Measurements from ENCODE around the gene CCDC85C.

DNA sequence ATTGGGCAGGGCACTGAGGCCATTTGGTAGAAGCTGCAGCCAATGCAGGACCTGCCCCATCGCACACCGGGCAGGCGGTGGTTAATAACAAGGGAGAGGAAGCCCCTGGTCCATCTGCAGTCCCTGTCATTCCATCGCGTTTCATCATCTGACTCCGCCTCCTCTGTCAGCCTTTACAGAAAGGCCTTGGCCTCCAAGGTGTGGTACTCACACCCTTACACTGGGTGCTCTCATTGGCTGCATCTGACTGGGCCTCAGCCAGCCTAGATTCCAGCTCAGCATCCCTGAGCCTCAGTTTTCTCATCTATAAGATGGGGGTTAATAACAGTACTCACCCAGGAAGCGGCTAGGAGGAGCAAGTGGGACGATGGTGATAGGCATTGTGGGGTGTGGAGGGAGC is 26.2 kb upstream of the CCDC85C start:
- TF ChIP-seq FOS (IDR thresholded peaks at IDR 0.05; ENCODE audit: borderline replicate concordance, extremely low read depth, insufficient read length) (no peak), USF2 (IDR thresholded peaks at IDR 0.05; ENCODE audit: borderline replicate concordance, low read depth, low read length) (no peak), POLR2A (IDR thresholded peaks at IDR 0.05; ENCODE audit: low read depth, low read length) (no peak), FOXK2 (IDR thresholded peaks at IDR 0.05) (no peak)
- TF ChIP-seq, protein P1, sequence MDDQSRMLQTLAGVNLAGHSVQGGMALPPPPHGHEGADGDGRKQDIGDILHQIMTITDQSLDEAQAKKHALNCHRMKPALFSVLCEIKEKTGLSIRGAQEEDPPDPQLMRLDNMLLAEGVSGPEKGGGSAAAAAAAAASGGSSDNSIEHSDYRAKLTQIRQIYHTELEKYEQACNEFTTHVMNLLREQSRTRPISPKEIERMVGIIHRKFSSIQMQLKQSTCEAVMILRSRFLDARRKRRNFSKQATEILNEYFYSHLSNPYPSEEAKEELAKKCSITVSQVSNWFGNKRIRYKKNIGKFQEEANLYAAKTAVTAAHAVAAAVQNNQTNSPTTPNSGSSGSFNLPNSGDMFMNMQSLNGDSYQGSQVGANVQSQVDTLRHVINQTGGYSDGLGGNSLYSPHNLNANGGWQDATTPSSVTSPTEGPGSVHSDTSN (IDR thresholded peaks at IDR 0.05; ENCODE audit: insufficient replicate concordance, low read depth, low read length): no peak

Data from GM12878 (cell line).